GM19397 (cell line): ENCODE data around the gene TBC1D13.
"Not testable (repeated sequence)": the region's sequence is repeated elsewhere in the genome, so short reads cannot be mapped to it uniquely, and the experiment has no call there.

Experiments
- ATAC-seq: cut with Tn5 transposase; IDR thresholded peaks from one replicate; pipeline ENCODE4 v1.9.1; 2021; ENCODE audit warnings: mild to moderate bottlenecking, moderate library complexity; ENCODE audit not compliant: unreplicated experiment

TBC1D13 gene

GRCh38 chr9:128841694-128842492 lies 54.8 kb downstream of the TBC1D13 start:
- no peak for ATAC-seq

GRCh38 chr9:128843171-128843570 lies 56.1 kb downstream of the TBC1D13 start:
- ATAC-seq: not testable (repeated sequence)

- ATAC-seq: no peak
Measured at GRCh38 chr9:128845186-128845931, 58.3 kb downstream of the TBC1D13 start.

GRCh38 chr9:128846680-128847030 lies 59.6 kb downstream of the TBC1D13 start:
- no peak for ATAC-seq

GRCh38 chr9:128847803-128848202 lies 60.8 kb downstream of the TBC1D13 start:
- ATAC-seq: no peak

- ATAC-seq: not testable (repeated sequence)
Measured at GRCh38 chr9:128851024-128851423, 64.0 kb downstream of the TBC1D13 start.

GRCh38 chr9:128851779-128852600 lies 64.9 kb downstream of the TBC1D13 start:
- ATAC-seq: not testable (repeated sequence)

GRCh38 chr9:128852646-128853045 lies 65.6 kb downstream of the TBC1D13 start:
- ATAC-seq: not testable (repeated sequence)

- not testable (repeated sequence) for ATAC-seq
Measured at GRCh38 chr9:128854454-128854853, 67.4 kb downstream of the TBC1D13 start.

GRCh38 chr9:128858476-128858875 lies 71.4 kb downstream of the TBC1D13 start:
- ATAC-seq: not testable (repeated sequence)
